OCI-LY1 (cell line): ENCODE measurements around the gene BCHE.

Experiments
- H2AFZ ChIP-seq: fragments of 200-600 bp; sonication (generic), shearing (Covaris generic); 2 replicates; pipeline ENCODE4 v1.6.0; 2014; ENCODE audit warnings: antibody characterized with exemption, mild to moderate bottlenecking, low read length
- H3F3A ChIP-seq: fragments of 200-600 bp; sonication (generic), shearing (Covaris generic); 2 replicates; pipeline ENCODE4 v1.6.0; 2014; ENCODE audit warnings: mild to moderate bottlenecking, antibody characterized with exemption, low read length, moderate library complexity; ENCODE audit not compliant: insufficient read depth
- H3K27ac ChIP-seq: fragments of 200-600 bp; sonication (generic); 2 replicates; pipeline ENCODE4 v1.5.1; 2014; ENCODE audit warnings: low read length, mixed run types, mild to moderate bottlenecking, low read depth; ENCODE audit not compliant: poor library complexity, severe bottlenecking
- H3K27me3 ChIP-seq: fragments of 200-600 bp; sonication (generic); 2 replicates; pipeline ENCODE4 v1.6.0; 2014; ENCODE audit warnings: antibody characterized with exemption, mild to moderate bottlenecking, low read length, moderate library complexity; ENCODE audit not compliant: insufficient read depth
- H3K36me3 ChIP-seq: fragments of 200-600 bp; sonication (generic); 2 replicates; pipeline ENCODE4 v1.6.1; 2014; ENCODE audit warnings: mild to moderate bottlenecking, antibody characterized with exemption, low read length, moderate library complexity, mixed read lengths; ENCODE audit not compliant: insufficient read depth
- H3K4me1 ChIP-seq: fragments of 200-600 bp; sonication (generic); 2 replicates; pipeline ENCODE4 v1.5.1; 2014; ENCODE audit warnings: mild to moderate bottlenecking, low read length, moderate library complexity; ENCODE audit not compliant: insufficient read depth, severe bottlenecking
- H3K4me2 ChIP-seq: fragments of 200-600 bp; sonication (generic), shearing (Covaris generic); 2 replicates; pipeline ENCODE4 v1.6.1; 2014; ENCODE audit warnings: low read length
- H3K4me3 ChIP-seq: fragments of 200-600 bp; sonication (generic); 2 replicates; pipeline ENCODE4 v1.5.1; 2014; ENCODE audit warnings: low read length, low read depth, mild to moderate bottlenecking, mixed read lengths; ENCODE audit not compliant: poor library complexity, severe bottlenecking
- H3K79me2 ChIP-seq: fragments of 200-600 bp; shearing (Covaris generic); 2 replicates; pipeline ENCODE4 v1.6.1; 2016; ENCODE audit warnings: mixed run types, low read length, mixed read lengths; ENCODE audit not compliant: insufficient read depth
- H3K9ac ChIP-seq: fragments of 200-600 bp; sonication (generic), shearing (Covaris generic); 2 replicates; pipeline ENCODE4 v1.6.1; 2014; ENCODE audit warnings: mild to moderate bottlenecking, low read length, mixed read lengths
- H3K9me2 ChIP-seq: fragments of 200-600 bp; sonication (generic), shearing (Covaris generic); 2 replicates; pipeline ENCODE4 v1.6.1; 2014; ENCODE audit warnings: low read depth, mild to moderate bottlenecking, low read length, mixed read lengths
- H3K9me3 ChIP-seq: fragments of 200-600 bp; shearing (Covaris generic); 2 replicates; pipeline ENCODE4 v1.6.1; 2014; ENCODE audit warnings: low read length, mixed read lengths
- H4K20me1 ChIP-seq: fragments of 200-600 bp; sonication (generic), shearing (Covaris generic); 2 replicates; pipeline ENCODE4 v1.6.0; 2016; ENCODE audit warnings: mild to moderate bottlenecking, low read length; ENCODE audit not compliant: insufficient read depth
- EZH2 ChIP-seq: fragments of 200-600 bp; sonication (generic), shearing (Covaris generic); IDR thresholded peaks from 2 replicates; pipeline ENCODE4 v1.8.0; 2017; ENCODE audit warnings: borderline replicate concordance, mixed run types, mild to moderate bottlenecking, antibody characterized with exemption, low read length, moderate library complexity, mixed read lengths
- TF ChIP-seq, protein P1 (sequence below): fragments of 200-600 bp; sonication (generic), shearing (Covaris generic); IDR thresholded peaks from 2 replicates; pipeline ENCODE4 v1.5.1; 2017; ENCODE audit warnings: mild to moderate bottlenecking, antibody characterized with exemption, low read length, moderate library complexity, mixed read lengths

BCHE gene

DNA sequence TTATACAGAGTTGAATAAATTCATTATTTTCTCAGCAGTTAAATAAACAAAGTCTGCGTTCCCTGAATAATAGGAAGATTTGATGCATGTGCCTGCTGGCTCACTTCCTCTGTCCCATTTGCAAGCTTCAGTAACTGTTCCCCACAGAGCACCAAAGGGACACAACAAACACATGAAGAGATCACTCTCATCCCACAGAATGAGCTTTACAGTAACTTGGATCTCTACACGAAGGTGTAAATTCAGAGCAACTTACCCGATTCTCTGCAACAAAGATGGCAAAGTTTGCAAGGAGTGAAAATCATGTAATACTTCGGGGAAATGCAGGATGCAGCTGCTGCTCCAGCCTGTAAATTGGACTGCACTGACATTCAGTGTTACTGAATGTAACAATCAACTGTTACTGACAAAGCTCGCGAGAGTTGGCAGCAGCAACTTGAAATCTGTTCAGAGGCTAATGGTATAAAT lies at the start of gene BCHE:
TSS of gene BCHE (minus strand) at position 366 of the 468 bp plus-strand sequence. CDS start 6,390 bp downstream, outside the sequence.
- Histone ChIP-seq H3K4me3 (no peak within 1 kb of the TSS), H3K4me2 (no peak within 1 kb of the TSS), H2AFZ (no peak within 1 kb of the TSS), H3K9me2 (no peaks in the 10 kb centered on the region), H3K79me2 (no peaks in the 10 kb centered on the region), H3K36me3 (no peaks in the 10 kb centered on the region), H3F3A (no peaks in the 10 kb centered on the region), H3K9ac (no peak within 1 kb of the TSS), H3K4me1 (no peaks in the 10 kb centered on the region), H4K20me1 (no peaks in the 10 kb centered on the region), H3K27ac (no peak within 1 kb of the TSS), H3K27me3 (no peaks in the 10 kb centered on the region), H3K9me3 (no peaks in the 10 kb centered on the region)
- no peak for TF ChIP-seq EZH2
- TF ChIP-seq, protein P1, sequence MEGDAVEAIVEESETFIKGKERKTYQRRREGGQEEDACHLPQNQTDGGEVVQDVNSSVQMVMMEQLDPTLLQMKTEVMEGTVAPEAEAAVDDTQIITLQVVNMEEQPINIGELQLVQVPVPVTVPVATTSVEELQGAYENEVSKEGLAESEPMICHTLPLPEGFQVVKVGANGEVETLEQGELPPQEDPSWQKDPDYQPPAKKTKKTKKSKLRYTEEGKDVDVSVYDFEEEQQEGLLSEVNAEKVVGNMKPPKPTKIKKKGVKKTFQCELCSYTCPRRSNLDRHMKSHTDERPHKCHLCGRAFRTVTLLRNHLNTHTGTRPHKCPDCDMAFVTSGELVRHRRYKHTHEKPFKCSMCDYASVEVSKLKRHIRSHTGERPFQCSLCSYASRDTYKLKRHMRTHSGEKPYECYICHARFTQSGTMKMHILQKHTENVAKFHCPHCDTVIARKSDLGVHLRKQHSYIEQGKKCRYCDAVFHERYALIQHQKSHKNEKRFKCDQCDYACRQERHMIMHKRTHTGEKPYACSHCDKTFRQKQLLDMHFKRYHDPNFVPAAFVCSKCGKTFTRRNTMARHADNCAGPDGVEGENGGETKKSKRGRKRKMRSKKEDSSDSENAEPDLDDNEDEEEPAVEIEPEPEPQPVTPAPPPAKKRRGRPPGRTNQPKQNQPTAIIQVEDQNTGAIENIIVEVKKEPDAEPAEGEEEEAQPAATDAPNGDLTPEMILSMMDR: no peak

DNA sequence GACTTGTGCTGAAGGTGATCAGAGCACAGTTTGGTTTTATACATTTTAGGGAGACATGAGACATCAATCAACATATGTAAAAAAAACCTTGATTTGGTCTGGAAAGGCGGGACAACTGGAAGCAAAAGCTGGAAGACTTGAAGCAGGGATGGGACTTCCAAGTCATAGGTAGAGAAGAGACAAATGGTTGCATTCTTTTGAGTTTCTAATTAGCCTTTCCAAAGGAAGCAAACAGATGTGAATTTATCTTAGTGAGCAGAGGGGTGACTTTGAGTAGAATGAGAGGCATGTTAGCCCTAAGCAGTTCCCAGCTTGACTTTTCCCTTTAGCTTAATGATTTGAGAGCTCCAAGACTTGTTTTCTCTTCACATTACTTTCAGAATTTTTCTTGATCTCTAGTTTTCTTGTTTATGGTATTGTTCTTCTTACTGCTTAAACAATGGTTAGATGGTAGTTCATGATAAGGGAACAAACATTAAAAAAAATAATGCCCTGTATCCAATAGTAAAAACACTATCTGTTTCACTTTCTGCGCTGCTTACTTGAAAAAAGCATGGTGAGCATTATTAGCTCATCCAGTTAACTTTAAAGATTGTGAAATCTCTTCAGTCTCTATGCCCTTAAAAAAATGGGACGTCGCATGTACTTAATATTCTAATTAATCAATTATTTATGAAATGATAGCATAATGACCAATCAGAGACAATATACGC lies 48.5 kb upstream of the BCHE start:
- Histone ChIP-seq H3K27ac (no peak overlapping the region), H3K9me2 (no peaks in the 10 kb centered on the region), H3K9ac (no peak overlapping the region), H3K27me3 (no peaks in the 10 kb centered on the region), H3K4me3 (no peak overlapping the region), H3K36me3 (no peaks in the 10 kb centered on the region), H3K4me1 (no peaks in the 10 kb centered on the region), H2AFZ (no peak overlapping the region), H3K9me3 (no peaks in the 10 kb centered on the region), H3K79me2 (no peaks in the 10 kb centered on the region), H3F3A (no peaks in the 10 kb centered on the region), H3K4me2 (no peak overlapping the region), H4K20me1 (no peaks in the 10 kb centered on the region)
- TF ChIP-seq EZH2: no peak
- TF ChIP-seq, protein P1: no peak

DNA sequence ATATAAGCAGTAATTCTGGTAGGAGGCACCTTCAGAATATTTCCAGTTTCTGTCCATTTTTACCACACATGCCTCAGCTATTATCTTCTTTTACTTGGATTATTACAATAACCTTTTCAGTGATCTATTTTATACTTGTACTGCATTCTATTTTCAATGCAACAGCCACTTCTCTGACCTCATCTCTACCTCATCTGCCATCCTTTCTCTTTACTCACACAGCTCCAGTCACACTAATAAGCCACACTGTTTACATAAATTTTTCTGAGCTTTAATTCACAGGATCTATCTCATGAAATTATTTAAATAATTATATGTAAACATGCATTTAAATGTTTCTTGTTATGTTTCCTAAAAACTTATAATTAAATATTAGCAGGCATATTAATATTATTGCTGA lies 47.3 kb upstream of the BCHE start:
- Histone ChIP-seq H3K27me3 (no peaks in the 10 kb centered on the region), H3K4me2 (no peak overlapping the region), H3K27ac (no peak overlapping the region), H3K9ac (no peak overlapping the region), H4K20me1 (no peaks in the 10 kb centered on the region), H2AFZ (no peak overlapping the region), H3K9me3 (no peaks in the 10 kb centered on the region), H3K4me1 (no peaks in the 10 kb centered on the region), H3F3A (no peaks in the 10 kb centered on the region), H3K4me3 (no peak overlapping the region), H3K36me3 (no peaks in the 10 kb centered on the region), H3K9me2 (no peaks in the 10 kb centered on the region), H3K79me2 (no peaks in the 10 kb centered on the region)
- TF ChIP-seq EZH2: no peak
- TF ChIP-seq, protein P1: no peak
